MCF 10A (cell line): ENCODE results near the gene MACC1. TPM values are rescaled to one million over a fixed set of nuclear protein-coding genes. Genes with fewer than 3 reads are reported as not detected.

Experiments used
- BruUV-seq: library from RNA; stranded (reverse); fragments of 400-500 nt; replicated peaks from 2 replicates; lab custom pipeline; 2021; lab: Mats Ljungman, UMichigan
- CTCF ChIA-PET: fragments of 300-600 bp; sonication (Branson Sonifier 250); formaldehyde crosslinking; extraction: SDS; loops from one replicate; lab custom pipeline; 2021; ENCODE audit warnings: antibody characterized with exemption, inconsistent platforms; lab: Yijun Ruan, JAX
- POLR2A ChIA-PET: fragments of 300-600, 350-650 bp; sonication (Branson Sonifier 250); formaldehyde crosslinking; extraction: SDS; loops from one replicate; lab custom pipeline; 2020; ENCODE audit warnings: antibody characterized with exemption, inconsistent platforms; lab: Yijun Ruan, JAX
- DNase-seq: peaks from one replicate; pipeline ENCODE4 v3.0.0-alpha.2; 2018; ENCODE audit not compliant: unreplicated experiment
- H3K27ac Mint-ChIP-seq: one replicate; pipeline ENCODE4 v1.8.0; 2022; ENCODE audit warnings: mild to moderate bottlenecking, low read depth, mixed read lengths; ENCODE audit not compliant: unreplicated experiment
- H3K27me3 Mint-ChIP-seq: one replicate; pipeline ENCODE4 v1.8.0; 2022; ENCODE audit warnings: mixed read lengths; ENCODE audit not compliant: insufficient read depth, unreplicated experiment
- H3K36me3 Mint-ChIP-seq: one replicate; pipeline ENCODE4 v1.8.0; 2022; ENCODE audit warnings: mild to moderate bottlenecking, moderate library complexity, mixed read lengths; ENCODE audit not compliant: insufficient read depth, unreplicated experiment
- H3K4me1 Mint-ChIP-seq: one replicate; pipeline ENCODE4 v1.8.0; 2022; ENCODE audit warnings: mixed read lengths; ENCODE audit not compliant: insufficient read depth, unreplicated experiment
- H3K4me3 Mint-ChIP-seq: one replicate; pipeline ENCODE4 v1.8.0; 2022; ENCODE audit warnings: mild to moderate bottlenecking, moderate library complexity, mixed read lengths; ENCODE audit not compliant: unreplicated experiment
- H3K9me3 Mint-ChIP-seq: one replicate; pipeline ENCODE4 v1.8.0; 2022; ENCODE audit warnings: mixed read lengths; ENCODE audit not compliant: unreplicated experiment
- CTCF ChIP-seq: fragments of 200-600 bp; IDR thresholded peaks from one replicate; pipeline ENCODE4 v1.8.0; 2022; ENCODE audit warnings: antibody characterized with exemption, mild to moderate bottlenecking; ENCODE audit not compliant: unreplicated experiment
- intact Hi-C: fragments of 100-400 bp; cut with micrococcal nuclease; formaldehyde crosslinking; loops from 2 replicates; pipeline ENCODE4 v1.14.1; 2022
- total RNA-seq: library from RNA; stranded (reverse); gene quantifications from 2 replicates; pipeline ENCODE4 v1.2.3, GENCODE V29; 2022

MACC1 gene
- total RNA-seq, 1 experiment from 2014 or later, result 0.14 TPM

GRCh38 chr7:20233362-20233761 is 16.2 kb upstream of the MACC1 start:
- CTCF ChIA-PET, result no interaction called here
- intact Hi-C loops, result no loop called here
- Mint-ChIP-seq H3K27me3 (no peaks in the 10 kb centered on the region), H3K27ac (no peak overlapping the region), H3K36me3 (no peaks in the 10 kb centered on the region), H3K4me3 (no peak overlapping the region), H3K9me3 (no peaks in the 10 kb centered on the region), H3K4me1 (peaks cover 6% of the 10 kb centered on the region)
- no peak for DNase-seq
- POLR2A ChIA-PET, result no interaction called here
- no TSS peak for BruUV-seq
- no peak for TF ChIP-seq CTCF

- no peak for DNase-seq
- CTCF ChIA-PET, result interaction anchor here (0.6 kb wide), 1 partner anchor 55 kb away, joined by 3 read pairs; no protein-coding TSS in a partner anchor
- Mint-ChIP-seq H3K27ac (no peak overlapping the region), H3K4me1 (peaks cover 6% of the 10 kb centered on the region), H3K9me3 (no peaks in the 10 kb centered on the region), H3K4me3 (no peak overlapping the region), H3K36me3 (no peaks in the 10 kb centered on the region), H3K27me3 (no peaks in the 10 kb centered on the region)
- BruUV-seq, result no TSS peak
- TF ChIP-seq CTCF, result no peak
- intact Hi-C loops, result no loop called here
- POLR2A ChIA-PET, result no interaction called here
Measured at GRCh38 chr7:20232848-20233247, 15.7 kb upstream of the MACC1 start.

- POLR2A ChIA-PET, result interaction anchor here (0.9 to 1.1 kb wide), 2 partner anchors 10 to 19 kb away, joined by 3 read pairs; no protein-coding TSS in a partner anchor
- intact Hi-C loops, result no loop called here
- DNase-seq, result peak; percentile 74
Measured at GRCh38 chr7:20229646-20230500, 12.7 kb upstream of the MACC1 start.

More at GRCh38 chr7:20229646-20230500, 12.7 kb upstream of the MACC1 start:
- TF ChIP-seq CTCF, result no peak
- Mint-ChIP-seq H3K36me3 (no peaks in the 10 kb centered on the region), H3K4me1 (no peaks in the 10 kb centered on the region), H3K27me3 (no peaks in the 10 kb centered on the region), H3K27ac (no peak overlapping the region), H3K9me3 (no peaks in the 10 kb centered on the region), H3K4me3 (no peak overlapping the region)
- CTCF ChIA-PET, result no interaction called here
- no TSS peak for BruUV-seq
